Stimulated activated CD4-positive, alpha-beta T cell treated with anti-CD3 and anti-CD28 coated beads, Interleukin-1b, Interleukin-23, amount 100 ng/mL, for 48 hours (primary cell): Measurements from ENCODE around the gene SCG3.

Experiments used
- DNase-seq: peaks from one replicate; pipeline ENCODE4 v3.0.0-alpha.2; 2020

Gene SCG3

GRCh38 chr15:51765751-51766150 is 84.4 kb downstream of the SCG3 start:
- DNase-seq, result no peak

- DNase-seq, result no peak
Measured at GRCh38 chr15:51766341-51766740, 85.0 kb downstream of the SCG3 start.

- DNase-seq, result no peak
Measured at GRCh38 chr15:51768018-51768417, 86.7 kb downstream of the SCG3 start.
